IPS-18a (cell line): ENCODE data around the gene ASB11.
"Not testable (repeated sequence)": the region's sequence is repeated elsewhere in the genome, so short reads cannot be mapped to it uniquely, and the experiment has no call there.

Experiments
- H3K27ac ChIP-seq: one replicate; pipeline ENCODE4 v1.5.1; 2013; ENCODE audit warnings: low read length
- H3K27me3 ChIP-seq: one replicate; pipeline ENCODE4 v1.6.1; 2013; ENCODE audit warnings: mild to moderate bottlenecking, low read length; ENCODE audit not compliant: control insufficient read depth, insufficient read depth
- H3K36me3 ChIP-seq: one replicate; pipeline ENCODE4 v1.6.1; 2013; ENCODE audit warnings: low read depth, low read length; ENCODE audit not compliant: control insufficient read depth
- H3K4me1 ChIP-seq: one replicate; pipeline ENCODE4 v1.6.1; 2013; ENCODE audit warnings: low read depth, low read length; ENCODE audit not compliant: control insufficient read depth
- H3K4me3 ChIP-seq: one replicate; pipeline ENCODE4 v1.5.1; 2013; ENCODE audit warnings: low read length
- H3K9ac ChIP-seq: one replicate; pipeline ENCODE4 v1.6.1; 2013; ENCODE audit warnings: mild to moderate bottlenecking, low read length, moderate library complexity
- H3K9me3 ChIP-seq: one replicate; pipeline ENCODE4 v1.6.1; 2013; ENCODE audit warnings: low read depth, low read length; ENCODE audit not compliant: control insufficient read depth

ASB11 gene

DNA sequence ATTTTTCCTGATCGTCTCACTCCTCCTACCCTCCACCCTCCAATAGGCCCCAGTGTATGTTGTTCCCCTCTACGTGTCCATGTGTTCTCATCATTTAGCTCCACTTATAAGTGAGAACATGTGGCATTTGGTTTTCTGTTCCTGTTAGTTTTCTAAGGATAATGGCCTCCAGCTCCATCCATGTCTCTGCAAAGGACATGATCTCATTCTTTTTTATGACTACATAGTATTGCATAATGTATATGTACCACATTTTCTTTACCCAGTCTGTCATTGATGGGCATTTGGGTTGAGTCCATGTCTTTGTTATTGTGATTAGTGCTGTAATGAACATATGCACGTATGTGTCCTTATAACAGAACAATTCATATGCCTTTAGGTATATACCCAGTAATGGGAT, 9.5 kb downstream of the ASB11 start:
- not testable (repeated sequence) for H3K4me1 ChIP-seq, H3K4me3 ChIP-seq, H3K9ac ChIP-seq, H3K9me3 ChIP-seq, H3K27me3 ChIP-seq, H3K27ac ChIP-seq, H3K36me3 ChIP-seq

- Histone ChIP-seq H3K9ac (no peak overlapping the region), H3K4me1 (no peaks in the 10 kb centered on the region), H3K9me3 (no peaks in the 10 kb centered on the region), H3K36me3 (no peaks in the 10 kb centered on the region), H3K27ac (no peak overlapping the region), H3K4me3 (no peak overlapping the region), H3K27me3 (no peaks in the 10 kb centered on the region)
Measured at GRCh38 chrX:15301924-15302323, 13.5 kb downstream of the ASB11 start.

DNA sequence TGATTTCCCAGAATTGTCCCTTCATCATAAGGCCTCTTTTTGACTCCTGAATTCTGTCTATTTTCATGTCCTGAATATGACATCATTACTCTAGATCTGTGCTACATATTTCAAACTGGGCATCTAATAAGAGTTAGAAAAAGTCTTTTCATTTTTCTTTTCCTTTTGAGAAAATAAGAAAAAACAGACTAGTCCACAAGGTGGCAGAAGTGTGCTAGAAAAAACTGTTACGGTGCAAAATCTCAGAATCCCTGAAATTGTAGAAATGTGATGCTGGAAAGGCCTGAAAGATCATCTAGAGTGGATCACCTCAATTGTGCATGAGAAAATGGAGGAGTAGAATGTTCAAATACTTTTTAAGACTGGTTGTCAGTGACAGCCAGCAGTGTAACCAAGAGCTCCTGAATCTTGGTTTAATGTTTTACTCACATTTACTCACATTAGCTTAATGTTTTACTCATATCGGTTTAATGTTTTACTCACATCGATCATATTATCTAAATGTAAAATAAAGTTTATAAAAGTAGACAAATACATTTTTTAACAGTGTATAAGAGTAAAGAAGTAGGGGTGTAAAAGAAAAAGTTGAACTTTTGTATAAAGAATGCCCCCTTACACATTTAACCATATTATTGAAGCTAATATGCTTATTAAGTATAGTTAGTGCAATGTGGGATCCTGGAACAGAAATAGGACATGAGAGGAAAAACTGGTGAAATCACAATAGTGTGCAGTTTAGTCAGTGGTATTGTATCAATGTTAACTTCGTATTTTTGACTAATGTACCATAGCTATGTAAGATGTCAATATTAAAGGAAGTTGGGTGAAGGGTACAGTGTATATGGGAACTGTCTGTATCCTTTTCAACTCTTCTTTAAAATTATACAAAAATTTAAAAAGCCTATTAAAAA, 15.2 kb downstream of the ASB11 start:
- H3K27me3 ChIP-seq: no peaks in the 10 kb centered on the region
- H3K4me3 ChIP-seq: no peak overlapping the region
- H3K4me1 ChIP-seq: no peaks in the 10 kb centered on the region

GRCh38 chrX:15298780-15299179, 16.7 kb downstream of the ASB11 start:
- no peaks in the 10 kb centered on the region for H3K4me1 ChIP-seq
- no peak overlapping the region for H3K9ac ChIP-seq
- H3K9me3 ChIP-seq: no peaks in the 10 kb centered on the region
- H3K36me3 ChIP-seq: no peaks in the 10 kb centered on the region
- H3K4me3 ChIP-seq: no peak overlapping the region
- H3K27me3 ChIP-seq: no peaks in the 10 kb centered on the region
- no peak overlapping the region for H3K27ac ChIP-seq

More for the DNA sequence above, 15.2 kb downstream of the ASB11 start:
- no peak overlapping the region for H3K27ac ChIP-seq
- no peak overlapping the region for H3K9ac ChIP-seq
- no peaks in the 10 kb centered on the region for H3K36me3 ChIP-seq
- H3K9me3 ChIP-seq: no peaks in the 10 kb centered on the region

DNA sequence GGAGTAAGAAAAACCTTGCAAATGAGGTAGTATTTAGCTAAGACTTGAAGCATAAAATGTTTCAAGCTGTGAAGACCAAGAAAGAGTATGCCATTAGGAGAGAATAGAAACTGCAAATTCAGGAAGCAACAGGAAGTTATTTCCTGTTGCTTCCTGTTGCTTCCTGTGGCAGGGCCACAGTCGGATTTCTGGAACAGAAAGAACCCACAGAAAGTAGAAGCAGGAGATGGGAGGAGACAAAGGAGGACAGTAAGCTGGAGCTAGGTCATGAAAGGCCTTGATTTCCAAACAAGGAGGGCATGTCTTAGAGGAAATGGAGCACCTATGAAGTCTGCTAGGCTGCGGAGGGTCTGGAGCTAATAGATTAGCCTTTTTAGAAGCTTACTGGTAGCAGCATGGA, 17.2 kb downstream of the ASB11 start:
- H3K9ac ChIP-seq: no peak overlapping the region
- H3K36me3 ChIP-seq: no peaks in the 10 kb centered on the region
- no peaks in the 10 kb centered on the region for H3K4me1 ChIP-seq
- no peaks in the 10 kb centered on the region for H3K27me3 ChIP-seq
- H3K9me3 ChIP-seq: no peaks in the 10 kb centered on the region
- H3K27ac ChIP-seq: no peak overlapping the region
- no peak overlapping the region for H3K4me3 ChIP-seq

DNA sequence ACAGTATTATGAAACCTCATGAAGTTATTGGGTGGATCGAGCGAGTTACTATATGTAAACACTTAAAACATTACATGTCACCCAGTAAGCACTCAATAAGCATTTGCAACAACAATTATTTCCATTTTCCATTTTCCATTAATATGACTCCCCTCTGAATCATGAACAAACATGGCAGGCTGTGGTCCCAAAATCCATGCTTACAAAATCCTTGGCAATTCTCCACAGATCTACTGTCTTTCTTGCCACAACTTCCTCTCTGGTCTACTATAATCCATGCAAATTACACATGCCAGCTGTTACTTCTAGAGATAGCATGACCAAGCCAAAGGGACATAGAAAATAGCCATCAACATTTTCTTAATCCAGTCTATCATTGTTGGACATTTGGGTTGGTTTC, 22.0 kb downstream of the ASB11 start:
- Histone ChIP-seq H3K27me3 (no peaks in the 10 kb centered on the region), H3K36me3 (no peaks in the 10 kb centered on the region), H3K27ac (no peak overlapping the region), H3K9me3 (no peaks in the 10 kb centered on the region), H3K4me3 (no peak overlapping the region), H3K4me1 (no peaks in the 10 kb centered on the region), H3K9ac (no peak overlapping the region)

GRCh38 chrX:15292861-15293260, 22.6 kb downstream of the ASB11 start:
- Histone ChIP-seq H3K27me3 (no peaks in the 10 kb centered on the region), H3K9me3 (no peaks in the 10 kb centered on the region), H3K4me3 (no peak overlapping the region), H3K4me1 (no peaks in the 10 kb centered on the region), H3K9ac (no peak overlapping the region), H3K36me3 (no peaks in the 10 kb centered on the region), H3K27ac (no peak overlapping the region)

DNA sequence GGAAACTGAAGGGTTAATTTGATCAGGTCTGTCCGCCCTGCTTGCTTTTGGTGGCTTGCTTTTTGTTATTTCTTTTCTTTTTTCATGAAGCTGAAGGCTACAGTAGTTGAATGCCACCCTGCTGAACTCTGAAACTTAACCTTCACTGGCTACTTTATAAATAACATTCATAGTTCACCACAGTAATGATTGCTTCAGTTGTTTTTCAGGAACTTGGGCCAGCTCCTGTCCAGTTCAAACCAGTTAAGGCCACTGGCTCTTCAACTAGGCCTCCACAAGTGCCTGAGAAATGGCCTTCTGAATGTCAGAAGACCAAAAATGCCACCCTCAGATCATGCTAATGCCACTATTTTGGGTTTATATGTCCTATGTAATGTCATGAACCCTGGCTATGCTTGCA, 37.8 kb downstream of the ASB11 start:
- H3K27me3 ChIP-seq: no peaks in the 10 kb centered on the region
- no peak overlapping the region for H3K27ac ChIP-seq
- H3K4me1 ChIP-seq: no peaks in the 10 kb centered on the region

GRCh38 chrX:15274946-15275345, 40.5 kb downstream of the ASB11 start:
- Histone ChIP-seq H3K27me3 (no peaks in the 10 kb centered on the region), H3K4me1 (peaks cover 5% of the 10 kb centered on the region), H3K9me3 (no peaks in the 10 kb centered on the region), H3K27ac (no peak overlapping the region), H3K36me3 (no peaks in the 10 kb centered on the region), H3K4me3 (no peak overlapping the region), H3K9ac (no peak overlapping the region)

More for the DNA sequence above, 37.8 kb downstream of the ASB11 start:
- Histone ChIP-seq H3K4me3 (no peak overlapping the region), H3K36me3 (no peaks in the 10 kb centered on the region), H3K9me3 (no peaks in the 10 kb centered on the region), H3K9ac (no peak overlapping the region)

- H3K4me3 ChIP-seq, H3K9me3 ChIP-seq, H3K27me3 ChIP-seq, H3K4me1 ChIP-seq, H3K9ac ChIP-seq, H3K27ac ChIP-seq, H3K36me3 ChIP-seq: not testable (repeated sequence)
Measured at GRCh38 chrX:15273275-15273674, 42.2 kb downstream of the ASB11 start.

DNA sequence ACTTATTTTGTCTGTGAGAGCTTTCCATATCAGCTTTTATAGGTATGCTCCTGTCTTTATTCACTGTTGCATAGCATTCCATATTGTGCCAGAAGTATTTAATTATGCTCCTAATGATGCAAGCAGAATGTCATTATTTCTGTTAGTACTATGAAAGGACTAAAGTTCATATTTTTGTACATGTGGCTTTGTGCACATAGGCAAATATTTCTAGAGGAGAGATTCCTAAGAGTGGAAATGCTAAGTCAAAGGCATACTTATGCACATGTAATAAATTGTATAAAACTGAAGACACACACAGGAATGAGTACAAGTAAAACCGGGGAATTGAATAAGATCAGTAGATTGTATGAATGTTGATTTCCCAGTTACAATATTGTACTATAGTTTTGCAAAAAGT, 43.7 kb downstream of the ASB11 start:
- H3K4me3 ChIP-seq: no peak overlapping the region
- no peaks in the 10 kb centered on the region for H3K9me3 ChIP-seq
- H3K4me1 ChIP-seq: peaks cover 5% of the 10 kb centered on the region
- no peaks in the 10 kb centered on the region for H3K36me3 ChIP-seq
- no peak overlapping the region for H3K9ac ChIP-seq
- no peaks in the 10 kb centered on the region for H3K27me3 ChIP-seq
- no peak overlapping the region for H3K27ac ChIP-seq
